Prostate gland (tissue), 2 donors: ENCODE results near the gene FAM24A. TPM values are rescaled to one million over a fixed set of nuclear protein-coding genes. Genes with fewer than 3 reads are reported as not detected.
"Not testable (repeated sequence)": the region's sequence is repeated elsewhere in the genome, so short reads cannot be mapped to it uniquely, and the experiment has no call there.

Experiments used
- DNase-seq: peaks from one replicate; pipeline ENCODE4 v3.0.0-alpha.2; 2019; ENCODE audit warnings: low spot score
- H3K27ac ChIP-seq, 2 donors: fragments of 200-600 bp; sonication (generic); 2 replicates each; pipeline ENCODE4 v1.5.1; 2017 to 2019
- H3K27me3 ChIP-seq: fragments of 200-600 bp; sonication (generic); replicated peaks from 2 replicates; pipeline ENCODE4 v1.5.1; 2019; ENCODE audit not compliant: insufficient read depth
- H3K36me3 ChIP-seq, 2 donors: fragments of 200-600 bp; sonication (generic); 1 replicate in 1 of 2; 2 replicates in 1 of 2; pipeline versions ENCODE4 v1.5.1 to v1.8.1; 2017 to 2019
- H3K4me1 ChIP-seq: fragments of 200-600 bp; sonication (generic); replicated peaks from 2 replicates; pipeline ENCODE4 v1.5.1; 2019
- H3K4me3 ChIP-seq, 2 donors: fragments of 200-600 bp; sonication (generic); 2 replicates each; pipeline ENCODE4 v1.5.1; 2017 to 2019
- H3K9me3 ChIP-seq: fragments of 200-600 bp; sonication (generic); 2 replicates; pipeline ENCODE4 v1.5.1; 2017
- POLR2A ChIP-seq: fragments of 450-650 bp; IDR thresholded peaks from one replicate; pipeline ENCODE4 v1.6.1; 2016; ENCODE audit warnings: antibody characterized with exemption, mild to moderate bottlenecking
- POLR2AphosphoS5 ChIP-seq: sonication (generic); formaldehyde crosslinking; IDR thresholded peaks from one replicate; pipeline ENCODE4 v1.6.1; 2017; ENCODE audit warnings: antibody characterized with exemption
- WGBS: methylation state at CpG from one replicate; pipeline ENCODE4 v1.1.5; 2018; 5-methylcytosine and 5-hydroxymethylcytosine counted together
- intact Hi-C: fragments of 100-400 bp; cut with DNase I; formaldehyde crosslinking; loops from one replicate; pipeline ENCODE4 v1.14.2; 2022
- total RNA-seq, 2 donors: library from RNA; depleted of rRNA; stranded (reverse); fragments of >200 nt; gene quantifications; one replicate each; pipeline ENCODE4 v1.1.0, GENCODE V29; 2016
- TF ChIP-seq, protein P1 (sequence below), 4 experiments: fragments of 200-600 bp in 2 of 4; fragments of 450-650 bp in 2 of 4; sonication (generic) in 2 of 4; IDR thresholded peaks; 1 replicate in 3 of 4; 2 replicates in 1 of 4; pipeline ENCODE4 v1.5.1; 2016 to 2019; ENCODE audit warnings: antibody characterized with exemption in 4 of 4, mild to moderate bottlenecking in 2 of 4, moderate library complexity in 2 of 4

The FAM24A gene
- total RNA-seq, 2 donors from 2014 or later: not detected

GRCh38 chr10:122871947-122872346 lies 38.5 kb upstream of the FAM24A start:
- H3K4me1 ChIP-seq, H3K9me3 ChIP-seq, H3K4me3 ChIP-seq, intact Hi-C loops, DNase-seq, H3K36me3 ChIP-seq, H3K27ac ChIP-seq, H3K27me3 ChIP-seq: not testable (repeated sequence)
- 92% methylated on average over 2 of the region's 2 CpGs for WGBS

- Histone ChIP-seq H3K4me3 (no peak overlapping the region), H3K4me1 (no peaks in the 10 kb centered on the region), H3K27me3 (no peaks in the 10 kb centered on the region), H3K27ac (no peak overlapping the region), H3K9me3 (no peaks in the 10 kb centered on the region), H3K36me3 (no peaks in the 10 kb centered on the region)
- DNase-seq: no peak
- intact Hi-C loops: no loop called here
- WGBS: 55% methylated on average over 6 of the region's 6 CpGs
- TF ChIP-seq, protein P1, sequence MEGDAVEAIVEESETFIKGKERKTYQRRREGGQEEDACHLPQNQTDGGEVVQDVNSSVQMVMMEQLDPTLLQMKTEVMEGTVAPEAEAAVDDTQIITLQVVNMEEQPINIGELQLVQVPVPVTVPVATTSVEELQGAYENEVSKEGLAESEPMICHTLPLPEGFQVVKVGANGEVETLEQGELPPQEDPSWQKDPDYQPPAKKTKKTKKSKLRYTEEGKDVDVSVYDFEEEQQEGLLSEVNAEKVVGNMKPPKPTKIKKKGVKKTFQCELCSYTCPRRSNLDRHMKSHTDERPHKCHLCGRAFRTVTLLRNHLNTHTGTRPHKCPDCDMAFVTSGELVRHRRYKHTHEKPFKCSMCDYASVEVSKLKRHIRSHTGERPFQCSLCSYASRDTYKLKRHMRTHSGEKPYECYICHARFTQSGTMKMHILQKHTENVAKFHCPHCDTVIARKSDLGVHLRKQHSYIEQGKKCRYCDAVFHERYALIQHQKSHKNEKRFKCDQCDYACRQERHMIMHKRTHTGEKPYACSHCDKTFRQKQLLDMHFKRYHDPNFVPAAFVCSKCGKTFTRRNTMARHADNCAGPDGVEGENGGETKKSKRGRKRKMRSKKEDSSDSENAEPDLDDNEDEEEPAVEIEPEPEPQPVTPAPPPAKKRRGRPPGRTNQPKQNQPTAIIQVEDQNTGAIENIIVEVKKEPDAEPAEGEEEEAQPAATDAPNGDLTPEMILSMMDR (IDR thresholded peaks at IDR 0.05): no peak
- TF ChIP-seq POLR2AphosphoS5 (no peak), POLR2A (no peak)
These were observed 34.5 kb upstream of the FAM24A start for GRCh38 chr10:122875843-122876466.

- Histone ChIP-seq H3K4me1 (no peaks in the 10 kb centered on the region), H3K36me3 (no peaks in the 10 kb centered on the region), H3K9me3 (no peaks in the 10 kb centered on the region), H3K27ac (no peak overlapping the region), H3K27me3 (no peaks in the 10 kb centered on the region), H3K4me3 (no peak overlapping the region)
- intact Hi-C loops: no loop called here
- no peak for DNase-seq
- WGBS: 92% methylated on average over 1 of the region's 1 CpG
- TF ChIP-seq POLR2A (no peak), POLR2AphosphoS5 (no peak)
- TF ChIP-seq, protein P1 (IDR thresholded peaks at IDR 0.05): no peak
These were observed 33.9 kb upstream of the FAM24A start for GRCh38 chr10:122876467-122876855.

- 85% methylated on average over 1 of the region's 1 CpG for WGBS
- intact Hi-C loops: no loop called here
- H3K27ac ChIP-seq: no peak overlapping the region
- DNase-seq: no peak
- no peaks in the 10 kb centered on the region for H3K9me3 ChIP-seq
- no peaks in the 10 kb centered on the region for H3K4me1 ChIP-seq
- TF ChIP-seq POLR2AphosphoS5 (no peak), POLR2A (no peak)
- TF ChIP-seq, protein P1 (IDR thresholded peaks at IDR 0.05): no peak
- no peak overlapping the region for H3K4me3 ChIP-seq
- no peaks in the 10 kb centered on the region for H3K36me3 ChIP-seq
- H3K27me3 ChIP-seq: no peaks in the 10 kb centered on the region
These were observed 33.1 kb upstream of the FAM24A start for GRCh38 chr10:122877264-122877663.

- 56% methylated on average over 14 of the region's 14 CpGs for WGBS
These were observed 31.5 kb upstream of the FAM24A start for GRCh38 chr10:122878799-122879338.

More at GRCh38 chr10:122878799-122879338, 31.5 kb upstream of the FAM24A start:
- no peaks in the 10 kb centered on the region for H3K27me3 ChIP-seq
- intact Hi-C loops: no loop called here
- no peaks in the 10 kb centered on the region for H3K36me3 ChIP-seq
- no peaks in the 10 kb centered on the region for H3K9me3 ChIP-seq
- no peak for TF ChIP-seq POLR2A
- H3K4me1 ChIP-seq: no peaks in the 10 kb centered on the region
- DNase-seq: no peak
- peak overlapping the region; percentile 27 to 41 for H3K27ac ChIP-seq
- peak overlapping the region; percentile 43 to 45 for H3K4me3 ChIP-seq
